ENCODE results near the gene IL4R. TPM values are rescaled to one million over a fixed set of nuclear protein-coding genes. Genes with fewer than 3 reads are reported as not detected.

Gene IL4R
- total RNA-seq = 100 to 1,000 TPM in 1 of 4 donors, 10 to 100 TPM in 3; 32.2 to 104 (median 71.9) TPM

- Histone ChIP-seq H3K27ac (peak within 1 kb of the TSS; percentile 94 to 98 (median 96)), H3K9me3 (no peaks in the 10 kb centered on the region), H3K4me1 (peaks cover 0 to 41% (median 3%) of the 10 kb centered on the region in 4 donors), H3K27me3 (no peaks in the 10 kb centered on the region), H3K4me3 (peak within 1 kb of the TSS; percentile 69 to 99 (median 92)), H3K36me3 (no peaks in the 10 kb centered on the region)
- TF ChIP-seq POLR2A (IDR thresholded peaks at IDR 0.05) = peak; percentile 56 to 63
- TF ChIP-seq, protein P1, sequence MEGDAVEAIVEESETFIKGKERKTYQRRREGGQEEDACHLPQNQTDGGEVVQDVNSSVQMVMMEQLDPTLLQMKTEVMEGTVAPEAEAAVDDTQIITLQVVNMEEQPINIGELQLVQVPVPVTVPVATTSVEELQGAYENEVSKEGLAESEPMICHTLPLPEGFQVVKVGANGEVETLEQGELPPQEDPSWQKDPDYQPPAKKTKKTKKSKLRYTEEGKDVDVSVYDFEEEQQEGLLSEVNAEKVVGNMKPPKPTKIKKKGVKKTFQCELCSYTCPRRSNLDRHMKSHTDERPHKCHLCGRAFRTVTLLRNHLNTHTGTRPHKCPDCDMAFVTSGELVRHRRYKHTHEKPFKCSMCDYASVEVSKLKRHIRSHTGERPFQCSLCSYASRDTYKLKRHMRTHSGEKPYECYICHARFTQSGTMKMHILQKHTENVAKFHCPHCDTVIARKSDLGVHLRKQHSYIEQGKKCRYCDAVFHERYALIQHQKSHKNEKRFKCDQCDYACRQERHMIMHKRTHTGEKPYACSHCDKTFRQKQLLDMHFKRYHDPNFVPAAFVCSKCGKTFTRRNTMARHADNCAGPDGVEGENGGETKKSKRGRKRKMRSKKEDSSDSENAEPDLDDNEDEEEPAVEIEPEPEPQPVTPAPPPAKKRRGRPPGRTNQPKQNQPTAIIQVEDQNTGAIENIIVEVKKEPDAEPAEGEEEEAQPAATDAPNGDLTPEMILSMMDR (IDR thresholded peaks at IDR 0.05) = peak in 1 of 6 experiments; percentile 1
- DNase-seq = peak; percentile 60 to 80 (median 80)
These were observed at the start of gene IL4R for GRCh38 chr16:27313422-27314160. IL4R (plus strand) TSS chr16:27313974; CDS start chr16:27340204, 26,230 bp downstream.

DNA sequence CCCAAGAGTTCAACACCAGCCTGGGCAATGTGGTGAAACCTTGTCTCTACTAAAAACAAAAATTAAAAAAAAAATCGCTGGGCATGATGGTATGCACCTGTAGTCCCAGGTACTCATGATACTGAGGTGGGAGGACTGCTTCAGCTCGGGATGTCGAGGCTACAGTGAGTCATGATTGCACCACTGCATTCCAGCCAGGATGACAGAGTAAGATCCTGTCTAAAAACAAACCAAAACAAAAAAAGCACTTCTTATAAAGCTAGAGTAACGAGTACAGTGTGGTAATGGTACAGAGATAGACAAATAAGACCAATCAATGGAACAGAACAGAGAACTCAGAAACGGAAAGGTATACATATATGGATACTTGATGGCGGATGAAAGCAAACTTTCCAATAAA, 49.6 kb upstream of the IL4R start:
- peaks cover 0 to 3% (median 1%) of the 10 kb centered on the region in 4 donors for H3K4me1 ChIP-seq
- no peak for TF ChIP-seq POLR2A (IDR thresholded peaks at IDR 0.05)
- TF ChIP-seq, protein P1 (IDR thresholded peaks at IDR 0.05) = no peak
- no peaks in the 10 kb centered on the region for H3K9me3 ChIP-seq
- H3K27me3 ChIP-seq = no peaks in the 10 kb centered on the region
- no peaks in the 10 kb centered on the region for H3K36me3 ChIP-seq
- DNase-seq = peak in 1 of 3 donors; percentile 44
- H3K4me3 ChIP-seq = no peak overlapping the region
- no peak overlapping the region for H3K27ac ChIP-seq

DNA sequence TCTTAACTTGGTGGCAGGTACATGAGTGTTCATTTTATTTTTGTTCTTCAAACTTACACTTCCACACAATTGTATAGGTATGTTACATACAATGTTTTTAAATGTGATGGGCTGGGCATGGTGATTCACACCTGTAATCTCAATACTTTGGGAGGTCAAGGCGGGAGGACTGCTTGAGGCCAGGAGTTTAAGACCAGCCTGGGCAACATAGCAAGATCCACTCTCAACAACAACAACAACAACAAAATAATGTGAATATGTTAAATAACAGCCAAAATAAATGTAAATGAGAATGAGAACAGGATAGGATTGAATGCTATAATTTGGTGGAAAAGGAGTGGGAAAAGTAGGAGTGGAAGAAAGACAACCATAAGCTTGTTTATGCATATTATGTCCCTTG, 47.8 kb upstream of the IL4R start:
- Histone ChIP-seq H3K36me3 (no peaks in the 10 kb centered on the region), H3K4me3 (no peak overlapping the region), H3K27me3 (no peaks in the 10 kb centered on the region), H3K4me1 (peaks cover 0 to 12% (median 2%) of the 10 kb centered on the region in 4 donors), H3K27ac (no peak overlapping the region), H3K9me3 (no peaks in the 10 kb centered on the region)
- DNase-seq = no peak
- no peak for TF ChIP-seq POLR2A (IDR thresholded peaks at IDR 0.05)
- TF ChIP-seq, protein P1 (IDR thresholded peaks at IDR 0.05) = no peak

DNA sequence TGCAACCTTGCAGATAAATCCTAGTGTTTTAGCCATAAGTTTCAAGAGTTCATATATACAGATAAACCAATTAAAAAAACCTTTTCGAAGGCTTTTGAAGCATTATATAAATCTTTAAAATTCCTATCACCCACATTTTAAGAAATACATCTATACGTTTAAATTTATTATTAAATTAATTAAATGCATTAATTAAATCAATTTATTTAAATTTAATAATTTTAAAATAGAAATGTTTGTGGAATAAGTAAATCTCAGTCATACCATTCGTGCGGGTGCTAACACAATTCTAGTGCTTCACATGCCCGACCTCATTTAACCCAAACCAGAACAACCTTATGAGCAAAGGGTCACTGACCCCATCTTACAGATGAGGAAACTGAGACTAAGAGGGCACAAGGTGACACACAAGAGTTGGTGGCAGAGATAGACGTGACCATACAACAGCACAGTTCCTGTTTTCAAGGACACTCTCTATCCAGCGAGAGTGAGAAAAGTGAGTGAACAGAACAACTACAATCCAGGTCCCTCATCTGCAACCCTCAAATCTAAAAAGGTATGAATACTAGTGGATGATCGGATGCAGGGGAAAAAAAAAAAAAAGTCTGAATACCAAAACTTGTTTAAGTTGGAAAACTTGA, 46.6 kb upstream of the IL4R start:
- TF ChIP-seq, protein P1 (IDR thresholded peaks at IDR 0.05) = no peak
- TF ChIP-seq POLR2A (IDR thresholded peaks at IDR 0.05) = no peak
- Histone ChIP-seq H3K4me3 (no peak overlapping the region), H3K27me3 (no peaks in the 10 kb centered on the region), H3K27ac (no peak overlapping the region), H3K4me1 (peaks cover 0 to 12% (median 2%) of the 10 kb centered on the region in 4 donors), H3K36me3 (no peaks in the 10 kb centered on the region), H3K9me3 (no peaks in the 10 kb centered on the region)
- peak in 1 of 3 donors; percentile 21 for DNase-seq

- Histone ChIP-seq H3K27me3 (no peaks in the 10 kb centered on the region), H3K4me3 (peak within 1 kb of the TSS; percentile 71 to 80 (median 74)), H3K9me3 (no peaks in the 10 kb centered on the region), H3K27ac (peak within 1 kb of the TSS; percentile 81 to 89 (median 84)), H3K4me1 (peaks cover 0 to 19% (median 2%) of the 10 kb centered on the region in 4 donors), H3K36me3 (no peaks in the 10 kb centered on the region)
- TF ChIP-seq POLR2A (IDR thresholded peaks at IDR 0.05) = peak; percentile 30 to 66
- TF ChIP-seq, protein P1 (IDR thresholded peaks at IDR 0.05) = peak in 4 of 6 experiments; percentile 12 to 49 (median 40)
- DNase-seq = peak; percentile 99 to 100 (median 99)
These were observed 45.1 kb upstream of the IL4R start, which contains the start of gene NSMCE1 for GRCh38 chr16:27268376-27269299. NSMCE1 (minus strand) TSS chr16:27268772; CDS start chr16:27257570, 11,202 bp downstream.

Measured in Peyer's patch (tissue), 4 donors.